ENCODE data around the gene PLCXD1.

Gene PLCXD1

GRCh38 chrX:334971-335757 lies 54.0 kb downstream of the PLCXD1 start:
- DNase-seq (ENCODE audit: low read depth), result no peak

GRCh38 chrX:335758-336155 lies 54.6 kb downstream of the PLCXD1 start:
- DNase-seq (ENCODE audit: low read depth), result no peak

GRCh38 chrX:336227-336626 lies 55.0 kb downstream of the PLCXD1 start:
- no peak for DNase-seq (ENCODE audit: low read depth)

- no peak for DNase-seq (ENCODE audit: low read depth)
Observed at GRCh38 chrX:337331-337831, 56.2 kb downstream of the PLCXD1 start.

- DNase-seq (ENCODE audit: low read depth), result no peak
Observed at GRCh38 chrX:338281-338835, 57.2 kb downstream of the PLCXD1 start.

- no peak for DNase-seq (ENCODE audit: low read depth)
Observed at GRCh38 chrX:338836-339400, 57.7 kb downstream of the PLCXD1 start.

GRCh38 chrX:340121-340520 lies 58.9 kb downstream of the PLCXD1 start:
- no peak for DNase-seq (ENCODE audit: low read depth)

GRCh38 chrX:340641-341423 lies 59.7 kb downstream of the PLCXD1 start:
- DNase-seq (ENCODE audit: low read depth), result no peak

- no peak for DNase-seq (ENCODE audit: low read depth)
Observed at GRCh38 chrX:341541-342101, 60.4 kb downstream of the PLCXD1 start.

GRCh38 chrX:344371-344901 lies 63.3 kb downstream of the PLCXD1 start:
- DNase-seq (ENCODE audit: low read depth), result no peak

GRCh38 chrX:345020-345925 lies 64.1 kb downstream of the PLCXD1 start:
- DNase-seq (ENCODE audit: low read depth), result no peak

GRCh38 chrX:346034-346813 lies 65.0 kb downstream of the PLCXD1 start:
- DNase-seq (ENCODE audit: low read depth), result no peak

GRCh38 chrX:347351-348117 lies 66.4 kb downstream of the PLCXD1 start:
- no peak for DNase-seq (ENCODE audit: low read depth)

- no peak for DNase-seq (ENCODE audit: low read depth)
Observed at GRCh38 chrX:348461-349117, 67.4 kb downstream of the PLCXD1 start.

GRCh38 chrX:349196-349595 lies 68.0 kb downstream of the PLCXD1 start:
- no peak for DNase-seq (ENCODE audit: low read depth)

- DNase-seq (ENCODE audit: low read depth), result no peak
Observed at GRCh38 chrX:349702-350101, 68.5 kb downstream of the PLCXD1 start.

- no peak for DNase-seq (ENCODE audit: low read depth)
Observed at GRCh38 chrX:350148-350533, 69.0 kb downstream of the PLCXD1 start.

GRCh38 chrX:350534-351323 lies 69.5 kb downstream of the PLCXD1 start:
- no peak for DNase-seq (ENCODE audit: low read depth)

All from fibroblast of gingiva (primary cell).